ENCODE measurements around the gene RHCE.
A peak's percentile ranks its signal among the peaks of the same experiment; 100 is the strongest.
"Not testable (repeated sequence)": the region's sequence is repeated elsewhere in the genome, so short reads cannot be mapped to it uniquely, and the experiment has no call there.

Gene RHCE

DNA sequence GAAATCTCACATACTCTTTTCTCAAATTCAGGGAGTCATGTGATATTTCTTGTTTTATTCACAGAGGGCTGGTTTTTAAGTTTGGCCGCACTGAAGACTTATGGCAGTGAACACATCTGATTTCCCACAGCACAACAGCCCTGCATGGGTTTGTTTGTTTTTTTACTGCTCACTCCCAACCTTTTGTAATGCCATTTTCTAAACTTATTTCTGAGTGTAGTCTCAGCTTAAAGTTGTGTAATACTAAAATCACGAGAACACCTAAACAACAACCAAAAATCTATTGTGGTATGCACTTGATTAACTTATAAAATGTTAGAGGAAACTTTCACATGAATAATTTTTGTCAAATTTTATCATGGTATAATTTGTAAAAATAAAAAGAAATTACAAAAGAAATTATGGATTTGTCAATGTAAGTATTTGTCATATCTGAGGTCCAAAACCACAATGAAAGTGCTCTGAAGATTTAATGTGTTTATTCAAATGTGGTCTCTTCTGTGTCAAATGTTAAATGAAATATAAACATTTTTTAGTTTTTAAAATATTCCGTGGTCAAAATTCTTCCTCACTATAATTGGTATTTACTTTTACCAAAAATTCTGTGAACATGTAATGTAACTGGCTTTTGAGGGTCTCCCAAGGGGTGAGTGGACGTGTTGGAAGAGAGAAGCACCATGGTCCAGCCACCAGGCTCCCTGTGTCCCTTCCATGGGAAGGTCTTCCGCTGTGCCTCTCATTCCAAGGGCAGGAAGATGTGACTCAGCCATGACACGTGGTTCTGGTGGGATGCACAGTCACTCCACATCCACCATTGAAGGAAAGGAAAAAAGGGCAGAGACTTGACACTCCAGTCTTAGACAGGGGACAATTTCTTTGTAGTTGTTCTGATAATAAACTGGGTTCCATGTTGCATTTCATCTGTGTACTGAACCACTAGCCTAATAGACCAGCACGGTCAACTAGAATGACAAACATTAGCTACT lies 59.7 kb downstream of the RHCE start:
- no peak for DNase-seq (ENCODE audit: low read depth in 1 of 2, low spot score in 1 of 2)
- no peak for TF ChIP-seq JUND (IDR thresholded peaks at IDR 0.05; ENCODE audit: low read depth)
- in situ Hi-C loops (cut with HindIII; ENCODE audit: low pct_unique_long_range_greater_than_20kb, low sequenced_read_pairs) = no loop called here

DNA sequence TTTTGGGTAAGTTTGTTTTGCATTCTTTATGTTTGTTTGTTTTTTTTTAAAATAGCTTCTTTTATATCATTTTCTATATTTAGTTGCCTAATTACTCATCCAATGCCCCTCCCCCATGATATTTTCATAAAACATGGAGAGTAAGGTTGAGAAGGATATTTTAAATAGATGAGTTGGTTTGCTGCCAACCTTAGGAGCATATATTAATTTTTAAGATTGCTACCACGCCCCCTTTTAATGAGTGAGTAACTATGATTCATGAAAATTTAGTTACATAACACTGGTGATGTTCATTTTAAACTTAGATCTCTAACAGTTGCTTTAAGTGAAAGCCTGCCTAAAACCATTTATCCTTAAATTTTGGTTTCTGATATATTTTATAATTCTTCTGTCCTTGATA lies 63.8 kb downstream of the RHCE start:
- in situ Hi-C loops (cut with HindIII; ENCODE audit: low pct_unique_long_range_greater_than_20kb, low sequenced_read_pairs) = no loop called here
- no peak for DNase-seq (ENCODE audit: low read depth in 1 of 2, low spot score in 1 of 2)
- TF ChIP-seq JUND (IDR thresholded peaks at IDR 0.05; ENCODE audit: low read depth) = no peak

DNA sequence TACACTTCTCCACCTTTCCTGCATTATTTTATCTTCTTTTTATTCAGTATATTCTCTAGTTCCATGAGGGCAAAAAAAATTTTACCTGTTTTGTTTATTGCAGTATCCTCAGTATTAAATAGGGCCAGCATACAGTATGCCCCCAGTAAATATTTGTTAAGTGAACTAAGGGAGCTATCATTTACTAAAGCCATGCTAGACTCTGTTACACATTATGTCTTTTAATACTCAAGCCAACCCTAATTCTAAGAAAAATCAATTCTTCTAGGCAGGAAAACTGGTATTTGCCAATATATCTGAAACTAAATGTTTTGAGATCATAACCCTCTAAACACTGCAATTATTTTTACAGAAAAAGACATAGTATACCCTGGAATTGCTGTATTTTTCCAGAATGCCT lies 64.2 kb downstream of the RHCE start:
- no peak for DNase-seq (ENCODE audit: low read depth in 1 of 2, low spot score in 1 of 2)
- in situ Hi-C loops (cut with HindIII; ENCODE audit: low pct_unique_long_range_greater_than_20kb, low sequenced_read_pairs) = no loop called here
- TF ChIP-seq JUND (IDR thresholded peaks at IDR 0.05; ENCODE audit: low read depth) = no peak

DNA sequence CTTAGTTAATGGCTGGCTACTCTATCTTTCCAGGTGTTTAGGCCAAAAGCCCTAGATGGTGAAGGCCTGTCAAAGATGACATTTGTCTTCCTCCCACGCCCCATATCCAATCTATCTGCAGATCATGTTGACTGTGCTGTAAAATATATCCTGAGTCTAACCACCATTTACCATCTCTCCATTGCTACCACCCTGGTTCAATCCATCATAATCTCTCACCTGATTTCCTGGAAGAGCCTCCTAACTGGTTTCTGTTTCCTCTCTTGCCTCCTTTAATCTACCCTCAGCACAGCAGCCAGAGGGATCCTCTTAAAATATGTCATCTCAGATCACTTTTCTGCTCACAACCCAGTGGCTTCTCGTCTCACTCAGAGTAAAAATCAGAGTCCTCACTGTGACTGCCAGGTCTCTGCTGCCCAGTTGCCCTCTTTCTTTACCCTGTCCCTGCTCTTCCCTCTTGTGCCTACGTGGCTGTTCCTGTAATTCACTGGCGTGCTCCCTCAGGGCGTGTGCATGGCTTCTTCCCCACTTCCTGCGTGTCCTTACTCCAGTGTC lies 64.7 kb downstream of the RHCE start:
- in situ Hi-C loops (cut with HindIII; ENCODE audit: low pct_unique_long_range_greater_than_20kb, low sequenced_read_pairs) = no loop called here
- TF ChIP-seq JUND (IDR thresholded peaks at IDR 0.05; ENCODE audit: low read depth) = no peak
- no peak for DNase-seq (ENCODE audit: low read depth in 1 of 2, low spot score in 1 of 2)

DNA sequence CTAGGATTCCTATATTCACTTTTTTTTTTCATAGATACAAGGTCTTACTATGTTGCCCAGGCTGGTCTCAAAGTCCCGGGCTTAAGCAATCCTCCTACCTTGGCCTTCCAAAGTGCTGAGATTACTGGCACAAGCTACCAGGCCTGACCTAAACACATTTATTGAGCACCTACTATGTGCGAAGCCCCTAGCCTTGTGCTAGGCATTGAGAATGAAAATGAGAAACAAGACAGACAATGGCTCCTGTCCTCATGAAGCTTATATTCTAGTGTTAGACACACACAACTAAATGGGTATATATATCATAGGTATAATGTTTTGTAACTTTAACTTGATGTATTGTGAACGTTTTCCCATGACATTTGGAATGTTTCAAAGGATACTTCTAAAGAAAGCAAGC lies 71.0 kb downstream of the RHCE start:
- TF ChIP-seq JUND (IDR thresholded peaks at IDR 0.05; ENCODE audit: low read depth) = no peak

DNA sequence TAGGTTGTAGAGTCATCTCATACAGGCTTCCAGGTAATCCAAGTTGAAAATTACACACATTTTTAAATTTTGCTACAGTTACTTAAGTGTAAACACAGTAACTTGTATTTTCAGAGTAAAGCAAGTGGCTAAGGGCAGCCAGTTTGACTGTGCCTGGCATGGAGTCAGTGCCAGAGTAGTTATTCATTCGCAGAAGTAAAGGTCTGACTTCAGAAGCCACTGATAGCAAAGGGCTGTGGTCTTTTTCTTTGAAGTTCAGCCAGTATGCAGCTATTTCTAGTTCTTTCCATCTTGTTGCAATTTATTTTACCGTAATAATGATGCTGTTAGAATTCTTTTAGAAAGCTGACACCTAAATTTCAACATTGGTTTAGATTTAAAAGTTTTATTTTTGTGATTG lies 73.1 kb downstream of the RHCE start:
- no peak for DNase-seq (ENCODE audit: low read depth in 1 of 2, low spot score in 1 of 2)
- no peak for TF ChIP-seq JUND (IDR thresholded peaks at IDR 0.05; ENCODE audit: low read depth)
- in situ Hi-C loops (cut with HindIII; ENCODE audit: low pct_unique_long_range_greater_than_20kb, low sequenced_read_pairs) = no loop called here

More for the DNA sequence above, 71.0 kb downstream of the RHCE start:
- no peak for DNase-seq (ENCODE audit: low read depth in 1 of 2, low spot score in 1 of 2)
- in situ Hi-C loops (cut with HindIII; ENCODE audit: low pct_unique_long_range_greater_than_20kb, low sequenced_read_pairs) = no loop called here

DNA sequence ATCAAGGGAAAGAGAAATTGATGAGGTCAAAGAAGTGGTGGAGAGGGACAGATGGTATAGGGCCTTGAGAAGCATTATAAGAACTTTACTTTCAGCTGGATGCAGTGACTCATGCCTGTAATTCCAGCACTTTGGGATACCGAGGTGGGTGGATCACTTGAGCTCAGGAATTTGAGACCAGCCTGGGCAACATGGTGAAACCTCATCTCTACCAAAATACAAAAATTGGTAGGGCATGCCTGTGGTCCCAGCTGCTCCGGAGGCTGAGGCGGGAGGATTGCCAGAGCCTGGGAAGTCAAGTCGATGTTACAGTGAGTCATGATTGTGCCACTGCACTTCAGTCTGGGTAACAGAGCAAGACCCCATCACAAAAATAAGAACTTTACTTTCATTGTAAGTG lies 76.8 kb downstream of the RHCE start:
- TF ChIP-seq JUND (IDR thresholded peaks at IDR 0.05; ENCODE audit: low read depth) = no peak
- in situ Hi-C loops (cut with HindIII; ENCODE audit: low pct_unique_long_range_greater_than_20kb, low sequenced_read_pairs) = no loop called here
- DNase-seq (ENCODE audit: low read depth in 1 of 2, low spot score in 1 of 2) = no peak

DNA sequence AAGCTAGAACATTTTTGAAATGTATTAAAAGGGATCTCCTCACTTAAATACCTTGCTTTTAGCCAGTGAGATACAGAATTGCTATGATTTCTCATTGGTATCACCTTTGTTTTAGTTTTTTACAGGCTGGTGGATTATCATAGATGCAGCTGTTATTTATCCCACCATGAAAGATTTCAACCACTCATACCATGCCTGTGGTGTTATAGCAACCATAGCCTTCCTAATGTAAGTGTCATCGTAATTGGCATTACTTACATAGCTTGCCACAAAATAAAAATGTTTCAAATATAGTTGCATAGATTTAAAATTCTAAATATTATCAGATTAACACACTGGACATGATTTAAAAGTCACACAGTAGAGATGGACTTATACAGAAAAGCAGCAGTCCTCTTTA lies 77.8 kb downstream of the RHCE start:
- no peak for DNase-seq (ENCODE audit: low read depth in 1 of 2, low spot score in 1 of 2)
- in situ Hi-C loops (cut with HindIII; ENCODE audit: low pct_unique_long_range_greater_than_20kb, low sequenced_read_pairs) = no loop called here
- no peak for TF ChIP-seq JUND (IDR thresholded peaks at IDR 0.05; ENCODE audit: low read depth)

DNA sequence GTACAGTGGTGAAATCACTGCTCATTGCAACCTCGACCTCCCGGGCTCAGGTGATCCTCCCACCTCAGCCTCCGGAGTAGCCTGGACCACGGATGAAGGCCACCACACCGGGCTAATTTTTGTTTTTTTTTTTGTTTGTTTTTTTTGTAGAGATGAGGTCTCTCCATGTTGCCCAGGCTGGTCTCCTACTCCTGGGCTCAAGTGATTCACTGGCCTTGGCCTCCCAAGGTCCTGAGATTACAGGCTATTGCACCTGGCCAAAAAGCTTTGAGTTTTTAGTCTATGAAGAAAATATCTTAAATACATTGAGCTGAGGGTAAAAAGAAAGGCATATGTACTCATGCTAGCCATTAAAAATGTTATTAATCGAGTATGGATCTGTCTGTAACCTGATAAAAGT lies 78.9 kb downstream of the RHCE start:
- in situ Hi-C loops (cut with HindIII; ENCODE audit: low pct_unique_long_range_greater_than_20kb, low sequenced_read_pairs) = no loop called here
- DNase-seq (ENCODE audit: low read depth in 1 of 2, low spot score in 1 of 2) = no peak

DNA sequence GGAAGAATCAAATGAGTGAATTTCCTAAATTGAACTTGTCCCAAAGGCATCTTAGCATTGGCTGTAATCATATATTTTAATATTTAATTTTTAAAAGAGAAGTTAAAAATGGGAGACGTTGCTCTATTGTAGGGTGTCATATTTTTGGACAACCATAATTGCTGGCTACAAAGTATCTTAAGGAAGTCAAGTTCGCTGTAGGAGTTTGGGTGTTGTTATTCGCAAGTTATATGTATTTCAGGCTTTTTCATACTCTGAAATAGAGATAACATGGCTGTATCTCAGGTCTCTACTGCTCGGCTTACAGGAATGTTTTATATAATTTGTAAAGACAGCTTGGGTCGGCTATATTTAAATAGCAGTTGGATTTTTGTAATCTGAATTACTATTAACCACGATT lies 81.6 kb downstream of the RHCE start:
- no peak for TF ChIP-seq JUND (IDR thresholded peaks at IDR 0.05; ENCODE audit: low read depth)
- in situ Hi-C loops (cut with HindIII; ENCODE audit: low pct_unique_long_range_greater_than_20kb, low sequenced_read_pairs) = no loop called here
- no peak for DNase-seq (ENCODE audit: low read depth in 1 of 2, low spot score in 1 of 2)

More for the DNA sequence above, 78.9 kb downstream of the RHCE start:
- no peak for TF ChIP-seq JUND (IDR thresholded peaks at IDR 0.05; ENCODE audit: low read depth)

DNA sequence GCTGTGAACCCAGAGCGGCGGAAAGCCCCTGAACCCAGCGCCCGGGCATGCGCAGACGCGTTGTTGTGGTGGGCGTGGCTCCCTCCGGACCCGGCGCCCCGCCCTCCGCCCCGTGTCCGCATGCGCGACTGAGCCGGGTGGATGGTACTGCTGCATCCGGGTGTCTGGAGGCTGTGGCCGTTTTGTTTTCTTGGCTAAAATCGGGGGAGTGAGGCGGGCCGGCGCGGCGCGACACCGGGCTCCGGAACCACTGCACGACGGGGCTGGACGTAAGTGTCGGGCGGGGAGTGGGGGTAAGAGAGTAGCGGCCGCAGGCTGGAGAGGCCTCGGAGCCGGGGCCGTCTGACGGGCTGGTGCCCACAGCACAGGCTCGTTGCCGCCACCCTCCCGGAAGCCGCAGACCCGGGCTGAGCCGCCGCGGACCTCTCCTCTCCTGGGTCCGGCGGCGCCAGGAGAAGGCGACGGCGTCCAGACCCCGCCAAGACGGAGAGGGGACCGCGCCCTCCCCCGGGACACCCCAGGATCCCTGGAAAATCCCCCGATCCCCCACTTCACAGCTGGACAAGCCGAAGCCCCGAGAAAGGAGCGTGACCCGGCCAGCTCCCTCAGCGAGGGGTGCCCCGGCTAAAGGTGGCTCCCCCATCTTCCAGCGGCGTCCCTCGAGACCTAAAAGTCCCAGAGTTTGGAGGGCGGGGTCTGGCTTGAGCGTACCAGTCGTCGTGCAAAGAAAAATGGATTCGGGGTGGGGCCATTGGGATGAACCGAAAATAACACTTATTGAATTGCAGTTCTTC lies 82.2 kb downstream of the RHCE start, which contains the start of gene TMEM50A:
TSS of gene TMEM50A (plus strand) at position 147 of the 794 bp plus-strand sequence. CDS start 2,153 bp downstream, outside the sequence.
- peak; percentile 74 to 84 for DNase-seq (ENCODE audit: low read depth in 1 of 2, low spot score in 1 of 2)
- TF ChIP-seq JUND (IDR thresholded peaks at IDR 0.05; ENCODE audit: low read depth) = no peak
- in situ Hi-C loops (cut with HindIII; ENCODE audit: low pct_unique_long_range_greater_than_20kb, low sequenced_read_pairs) = no loop called here

DNA sequence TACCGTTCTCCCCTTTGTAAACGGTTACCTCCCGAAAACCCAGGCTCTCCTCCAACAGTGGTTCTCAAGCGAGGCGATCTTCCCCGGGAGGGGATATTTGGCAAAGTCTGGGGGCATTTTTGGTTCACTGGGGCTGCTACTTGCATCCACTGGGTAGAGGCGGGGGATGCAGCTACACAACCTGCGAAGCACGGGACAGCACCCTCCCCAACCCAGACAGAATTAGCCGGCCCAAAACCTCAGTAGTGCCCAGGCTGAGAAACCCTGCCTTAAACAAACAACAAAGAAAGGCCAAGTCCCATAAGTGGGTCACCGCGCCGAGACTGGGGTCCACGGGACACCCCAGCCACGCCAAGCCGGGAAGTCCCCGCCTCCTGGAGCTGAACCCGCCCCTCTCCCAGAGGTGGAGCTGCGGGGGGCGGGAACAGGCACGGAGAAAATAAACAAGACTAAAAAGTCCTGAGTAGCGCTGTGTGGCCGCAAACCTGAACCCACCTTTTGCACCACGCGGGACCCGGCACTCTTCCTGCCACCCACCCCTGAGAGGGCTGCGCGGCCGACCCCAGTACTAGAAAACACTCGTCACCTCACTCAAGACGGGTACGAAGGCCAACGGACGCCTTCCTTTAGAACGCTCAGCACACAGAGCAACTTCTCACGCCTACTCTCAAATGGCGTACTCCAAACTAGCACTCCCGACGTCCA lies 83.0 kb downstream of the RHCE start:
- in situ Hi-C loops (cut with HindIII; ENCODE audit: low pct_unique_long_range_greater_than_20kb, low sequenced_read_pairs); DNase-seq (ENCODE audit: low read depth in 1 of 2, low spot score in 1 of 2): not testable (repeated sequence)

DNA sequence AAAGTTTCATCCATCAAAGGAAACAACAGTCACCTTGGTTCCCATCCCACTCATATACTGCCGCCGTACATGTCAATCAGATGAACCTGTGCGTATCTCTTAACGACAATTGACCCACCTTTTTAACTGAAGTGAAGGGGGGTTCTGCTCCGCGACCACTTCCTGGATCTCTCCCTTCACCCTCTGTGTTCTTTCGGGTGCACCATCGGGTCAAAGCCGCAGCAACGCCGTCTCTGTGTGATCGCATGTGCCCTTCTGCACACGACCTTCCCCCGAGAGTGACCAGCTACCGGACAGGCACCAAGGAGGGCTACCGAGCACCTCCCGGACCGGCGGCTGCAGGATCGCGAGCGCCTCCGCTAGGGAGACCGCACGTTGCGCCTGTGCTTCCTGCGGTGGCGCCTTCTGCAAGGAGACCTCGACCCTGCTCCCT lies 83.7 kb downstream of the RHCE start:
- DNase-seq (ENCODE audit: low read depth in 1 of 2, low spot score in 1 of 2); in situ Hi-C loops (cut with HindIII; ENCODE audit: low pct_unique_long_range_greater_than_20kb, low sequenced_read_pairs): not testable (repeated sequence)

DNA sequence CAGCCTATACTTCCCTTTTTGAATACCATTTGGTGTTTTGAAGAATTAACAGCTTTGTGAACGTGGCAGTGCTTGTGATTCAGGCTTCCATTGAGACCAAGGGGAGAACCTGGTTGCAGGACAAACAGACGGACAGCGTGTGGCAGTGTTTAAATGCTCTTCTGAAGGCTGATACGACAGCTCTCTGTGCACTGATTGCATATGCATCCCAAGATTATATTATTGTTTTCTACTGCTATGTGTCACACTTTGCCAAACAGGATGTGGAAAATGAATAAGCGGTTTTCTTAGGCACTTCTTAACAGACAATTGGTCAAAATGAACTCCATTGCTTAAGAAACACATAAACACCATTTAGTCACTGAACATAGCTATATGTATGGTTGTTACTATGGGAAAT lies 90.7 kb downstream of the RHCE start:
- in situ Hi-C loops (cut with HindIII; ENCODE audit: low pct_unique_long_range_greater_than_20kb, low sequenced_read_pairs) = not testable (repeated sequence)
- DNase-seq (ENCODE audit: low read depth in 1 of 2, low spot score in 1 of 2) = peak in 1 of 2 experiments; percentile 2

DNA sequence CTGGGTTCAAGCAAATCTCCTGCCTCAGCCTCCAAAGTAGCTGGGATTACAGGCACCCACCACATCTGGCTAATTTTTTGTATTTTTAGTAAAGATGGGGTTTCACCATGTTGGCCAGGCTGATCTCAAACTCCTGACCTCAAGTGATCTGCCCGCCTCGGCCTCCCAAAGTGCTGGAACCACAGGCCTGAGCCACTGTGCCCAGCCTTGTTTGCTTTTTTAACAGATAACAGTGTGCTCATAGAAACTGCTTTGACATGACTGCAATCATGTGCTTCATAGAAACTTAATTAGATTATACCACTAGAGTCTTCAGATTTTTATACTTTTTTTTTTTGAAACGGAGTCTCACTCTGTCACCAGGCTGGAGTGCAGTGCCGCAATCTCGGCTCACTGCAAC lies 91.3 kb downstream of the RHCE start:
- in situ Hi-C loops (cut with HindIII; ENCODE audit: low pct_unique_long_range_greater_than_20kb, low sequenced_read_pairs); DNase-seq (ENCODE audit: low read depth in 1 of 2, low spot score in 1 of 2): not testable (repeated sequence)

DNA sequence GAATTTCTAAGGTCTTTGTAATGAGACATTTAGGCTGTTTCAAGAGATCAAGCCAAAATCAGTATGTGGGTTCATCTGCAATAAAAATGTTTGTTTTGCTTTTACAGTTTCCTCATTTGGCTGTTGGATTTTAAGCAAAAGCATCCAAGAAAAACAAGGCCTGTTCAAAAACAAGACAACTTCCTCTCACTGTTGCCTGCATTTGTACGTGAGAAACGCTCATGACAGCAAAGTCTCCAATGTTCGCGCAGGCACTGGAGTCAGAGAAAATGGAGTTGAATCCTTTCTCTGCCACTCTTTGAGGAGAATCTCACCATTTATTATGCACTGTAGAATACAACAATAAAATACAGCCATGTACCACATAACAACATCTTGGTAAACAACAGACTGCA lies 91.8 kb downstream of the RHCE start:
- in situ Hi-C loops (cut with HindIII; ENCODE audit: low pct_unique_long_range_greater_than_20kb, low sequenced_read_pairs); DNase-seq (ENCODE audit: low read depth in 1 of 2, low spot score in 1 of 2): not testable (repeated sequence)

Data from T47D (cell line).